ENCODE measurements around the gene BBOF1. TPM values are rescaled to one million over a fixed set of nuclear protein-coding genes. Genes with fewer than 3 reads are reported as not detected.
"Not testable (repeated sequence)": the region's sequence is repeated elsewhere in the genome, so short reads cannot be mapped to it uniquely, and the experiment has no call there.

Gene BBOF1
- total and polyA plus RNA-seq, 4 donors = 1.0 to 2.8 (median 2.1) TPM

DNA sequence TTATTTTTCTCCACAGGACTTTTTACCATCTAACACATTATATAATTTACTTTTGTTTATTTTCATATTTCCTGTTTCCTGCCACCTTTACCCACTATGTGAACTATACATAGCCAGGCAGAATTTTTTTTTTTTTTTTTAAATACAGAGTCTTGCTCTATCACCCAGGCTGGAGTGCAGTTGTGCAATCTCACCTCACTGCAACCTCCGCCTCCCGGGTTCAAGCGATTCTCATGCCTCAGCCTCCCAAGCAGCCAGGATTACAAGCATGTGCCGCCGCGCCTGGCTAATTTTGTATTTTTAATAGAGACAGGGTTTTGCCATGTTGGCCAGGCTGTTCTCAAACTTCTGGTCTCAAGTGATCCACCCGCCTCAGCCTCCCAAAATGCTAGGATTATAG is 24.2 kb upstream of the BBOF1 start:
- peaks cover 12 to 59% (median 42%) of the 10 kb centered on the region in 4 donors for H3K4me1 ChIP-seq (ENCODE audit: control insufficient read depth in 4 of 4, insufficient read depth in 4 of 4, low read length in 3 of 4)
- 29% methylated on average over 7 of the region's 7 CpGs for WGBS

DNA sequence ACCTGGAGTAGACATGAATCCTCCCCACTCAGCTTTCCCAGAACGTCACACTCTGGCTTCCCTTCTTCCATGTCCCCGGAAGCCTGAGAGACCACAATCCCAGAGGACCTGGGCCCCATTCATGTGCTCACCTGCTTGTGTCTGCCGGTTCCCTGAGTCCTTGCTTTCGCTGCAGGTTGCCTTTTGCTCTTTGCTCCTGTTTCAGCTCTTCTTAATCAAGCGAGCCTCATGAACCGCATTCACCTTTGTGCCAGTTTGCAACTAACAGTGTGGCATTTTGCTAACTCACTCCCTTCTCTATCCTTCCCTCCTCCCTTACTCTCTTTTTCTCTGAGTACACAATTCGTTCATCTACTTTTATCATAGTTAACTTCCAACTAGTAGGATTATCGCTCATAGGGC is 23.2 kb upstream of the BBOF1 start:
- no peak for DNase-seq (ENCODE audit: low spot score)

More for the DNA sequence above, 24.2 kb upstream of the BBOF1 start:
- H3K36me3 ChIP-seq (ENCODE audit: control insufficient read depth in 4 of 4, insufficient read depth in 3 of 4, low read depth in 1 of 4, low read length in 3 of 4); H3K27me3 ChIP-seq (ENCODE audit: control insufficient read depth in 4 of 4, insufficient read depth in 4 of 4, low read length in 3 of 4); H3K9me3 ChIP-seq (ENCODE audit: control insufficient read depth in 4 of 4, low read length in 3 of 4); DNase-seq (ENCODE audit: low spot score): not testable (repeated sequence)
- peak overlapping the region; percentile 29 to 36 for H3K27ac ChIP-seq (ENCODE audit: low read depth in 1 of 2, low read length in 2 of 2)
- H3K9ac ChIP-seq (ENCODE audit: low read depth in 1 of 2, low read length in 2 of 2) = peak overlapping the region in 1 of 2 donors; percentile 80
- TF ChIP-seq HNF4A (conservative IDR thresholded peaks at IDR 0.05) = peak in 1 of 2 donors; percentile 6
- peak; percentile 19 to 25 for TF ChIP-seq RXRA (IDR thresholded peaks at IDR 0.05)
- peak overlapping the region; percentile 26 to 60 (median 58) for H3K4me3 ChIP-seq (ENCODE audit: low read depth in 1 of 3, low read length in 3 of 3)

More for the DNA sequence above, 23.2 kb upstream of the BBOF1 start:
- Histone ChIP-seq H3K4me3 (ENCODE audit: low read depth in 1 of 3, low read length in 3 of 3) (peak overlapping the region; percentile 50 to 75 (median 58)), H3K27ac (ENCODE audit: low read depth in 1 of 2, low read length in 2 of 2) (peak overlapping the region; percentile 68 to 86), H3K4me1 (ENCODE audit: control insufficient read depth in 4 of 4, insufficient read depth in 4 of 4, low read length in 3 of 4) (peaks cover 12 to 59% (median 42%) of the 10 kb centered on the region in 4 donors), H3K9me3 (ENCODE audit: control insufficient read depth in 4 of 4, low read length in 3 of 4) (no peaks in the 10 kb centered on the region), H3K27me3 (ENCODE audit: control insufficient read depth in 4 of 4, insufficient read depth in 4 of 4, low read length in 3 of 4) (no peaks in the 10 kb centered on the region), H3K9ac (ENCODE audit: low read depth in 1 of 2, low read length in 2 of 2) (peak overlapping the region; percentile 34 to 82), H3K36me3 (ENCODE audit: control insufficient read depth in 4 of 4, insufficient read depth in 3 of 4, low read depth in 1 of 4, low read length in 3 of 4) (no peaks in the 10 kb centered on the region)
- 33% methylated on average over 8 of the region's 8 CpGs for WGBS
- TF ChIP-seq, protein P1, sequence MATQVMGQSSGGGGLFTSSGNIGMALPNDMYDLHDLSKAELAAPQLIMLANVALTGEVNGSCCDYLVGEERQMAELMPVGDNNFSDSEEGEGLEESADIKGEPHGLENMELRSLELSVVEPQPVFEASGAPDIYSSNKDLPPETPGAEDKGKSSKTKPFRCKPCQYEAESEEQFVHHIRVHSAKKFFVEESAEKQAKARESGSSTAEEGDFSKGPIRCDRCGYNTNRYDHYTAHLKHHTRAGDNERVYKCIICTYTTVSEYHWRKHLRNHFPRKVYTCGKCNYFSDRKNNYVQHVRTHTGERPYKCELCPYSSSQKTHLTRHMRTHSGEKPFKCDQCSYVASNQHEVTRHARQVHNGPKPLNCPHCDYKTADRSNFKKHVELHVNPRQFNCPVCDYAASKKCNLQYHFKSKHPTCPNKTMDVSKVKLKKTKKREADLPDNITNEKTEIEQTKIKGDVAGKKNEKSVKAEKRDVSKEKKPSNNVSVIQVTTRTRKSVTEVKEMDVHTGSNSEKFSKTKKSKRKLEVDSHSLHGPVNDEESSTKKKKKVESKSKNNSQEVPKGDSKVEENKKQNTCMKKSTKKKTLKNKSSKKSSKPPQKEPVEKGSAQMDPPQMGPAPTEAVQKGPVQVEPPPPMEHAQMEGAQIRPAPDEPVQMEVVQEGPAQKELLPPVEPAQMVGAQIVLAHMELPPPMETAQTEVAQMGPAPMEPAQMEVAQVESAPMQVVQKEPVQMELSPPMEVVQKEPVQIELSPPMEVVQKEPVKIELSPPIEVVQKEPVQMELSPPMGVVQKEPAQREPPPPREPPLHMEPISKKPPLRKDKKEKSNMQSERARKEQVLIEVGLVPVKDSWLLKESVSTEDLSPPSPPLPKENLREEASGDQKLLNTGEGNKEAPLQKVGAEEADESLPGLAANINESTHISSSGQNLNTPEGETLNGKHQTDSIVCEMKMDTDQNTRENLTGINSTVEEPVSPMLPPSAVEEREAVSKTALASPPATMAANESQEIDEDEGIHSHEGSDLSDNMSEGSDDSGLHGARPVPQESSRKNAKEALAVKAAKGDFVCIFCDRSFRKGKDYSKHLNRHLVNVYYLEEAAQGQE (IDR thresholded peaks at IDR 0.05) = peak; percentile 59
- TF ChIP-seq YY1 (IDR thresholded peaks at IDR 0.05) (peak; percentile 63), SP1 (IDR thresholded peaks at IDR 0.05) (peak; percentile 67), FOXA1 (IDR thresholded peaks at IDR 0.05) (no peak), TAF1 (conservative IDR thresholded peaks at IDR 0.05) (peak; percentile 59), GABPA (IDR thresholded peaks at IDR 0.05 in 1 of 2, conservative IDR thresholded peaks at IDR 0.05 in 1 of 2) (no peak), EGR1 (IDR thresholded peaks at IDR 0.05; ENCODE audit: low read depth in 2 of 2) (no peak), HNF4G (IDR thresholded peaks at IDR 0.05) (no peak), NR2F2 (IDR thresholded peaks at IDR 0.05) (no peak), RAD21 (IDR thresholded peaks at IDR 0.05) (peak in 1 of 2 donors; percentile 34), FOXA2 (IDR thresholded peaks at IDR 0.05) (no peak), HNF4A (conservative IDR thresholded peaks at IDR 0.05) (peak; percentile 70 to 78), JUND (IDR thresholded peaks at IDR 0.05) (peak in 1 of 2 donors; percentile 36), RXRA (IDR thresholded peaks at IDR 0.05) (peak; percentile 82 to 87)
- TF ChIP-seq, protein P2, sequence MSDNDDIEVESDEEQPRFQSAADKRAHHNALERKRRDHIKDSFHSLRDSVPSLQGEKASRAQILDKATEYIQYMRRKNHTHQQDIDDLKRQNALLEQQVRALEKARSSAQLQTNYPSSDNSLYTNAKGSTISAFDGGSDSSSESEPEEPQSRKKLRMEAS (IDR thresholded peaks at IDR 0.05) = no peak
- TF ChIP-seq, protein P3, sequence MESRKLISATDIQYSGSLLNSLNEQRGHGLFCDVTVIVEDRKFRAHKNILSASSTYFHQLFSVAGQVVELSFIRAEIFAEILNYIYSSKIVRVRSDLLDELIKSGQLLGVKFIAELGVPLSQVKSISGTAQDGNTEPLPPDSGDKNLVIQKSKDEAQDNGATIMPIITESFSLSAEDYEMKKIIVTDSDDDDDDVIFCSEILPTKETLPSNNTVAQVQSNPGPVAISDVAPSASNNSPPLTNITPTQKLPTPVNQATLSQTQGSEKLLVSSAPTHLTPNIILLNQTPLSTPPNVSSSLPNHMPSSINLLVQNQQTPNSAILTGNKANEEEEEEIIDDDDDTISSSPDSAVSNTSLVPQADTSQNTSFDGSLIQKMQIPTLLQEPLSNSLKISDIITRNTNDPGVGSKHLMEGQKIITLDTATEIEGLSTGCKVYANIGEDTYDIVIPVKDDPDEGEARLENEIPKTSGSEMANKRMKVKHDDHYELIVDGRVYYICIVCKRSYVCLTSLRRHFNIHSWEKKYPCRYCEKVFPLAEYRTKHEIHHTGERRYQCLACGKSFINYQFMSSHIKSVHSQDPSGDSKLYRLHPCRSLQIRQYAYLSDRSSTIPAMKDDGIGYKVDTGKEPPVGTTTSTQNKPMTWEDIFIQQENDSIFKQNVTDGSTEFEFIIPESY (IDR thresholded peaks at IDR 0.05) = no peak
- TF ChIP-seq, protein P4, sequence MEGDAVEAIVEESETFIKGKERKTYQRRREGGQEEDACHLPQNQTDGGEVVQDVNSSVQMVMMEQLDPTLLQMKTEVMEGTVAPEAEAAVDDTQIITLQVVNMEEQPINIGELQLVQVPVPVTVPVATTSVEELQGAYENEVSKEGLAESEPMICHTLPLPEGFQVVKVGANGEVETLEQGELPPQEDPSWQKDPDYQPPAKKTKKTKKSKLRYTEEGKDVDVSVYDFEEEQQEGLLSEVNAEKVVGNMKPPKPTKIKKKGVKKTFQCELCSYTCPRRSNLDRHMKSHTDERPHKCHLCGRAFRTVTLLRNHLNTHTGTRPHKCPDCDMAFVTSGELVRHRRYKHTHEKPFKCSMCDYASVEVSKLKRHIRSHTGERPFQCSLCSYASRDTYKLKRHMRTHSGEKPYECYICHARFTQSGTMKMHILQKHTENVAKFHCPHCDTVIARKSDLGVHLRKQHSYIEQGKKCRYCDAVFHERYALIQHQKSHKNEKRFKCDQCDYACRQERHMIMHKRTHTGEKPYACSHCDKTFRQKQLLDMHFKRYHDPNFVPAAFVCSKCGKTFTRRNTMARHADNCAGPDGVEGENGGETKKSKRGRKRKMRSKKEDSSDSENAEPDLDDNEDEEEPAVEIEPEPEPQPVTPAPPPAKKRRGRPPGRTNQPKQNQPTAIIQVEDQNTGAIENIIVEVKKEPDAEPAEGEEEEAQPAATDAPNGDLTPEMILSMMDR (IDR thresholded peaks at IDR 0.05; ENCODE audit: low read depth, low read length, missing input control) = no peak
- TF ChIP-seq, protein P5, sequence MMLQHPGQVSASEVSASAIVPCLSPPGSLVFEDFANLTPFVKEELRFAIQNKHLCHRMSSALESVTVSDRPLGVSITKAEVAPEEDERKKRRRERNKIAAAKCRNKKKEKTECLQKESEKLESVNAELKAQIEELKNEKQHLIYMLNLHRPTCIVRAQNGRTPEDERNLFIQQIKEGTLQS (IDR thresholded peaks at IDR 0.05) = no peak

All from liver (tissue), 9 donors.